ENCODE results near the gene FOXE1. TPM values are rescaled to one million over a fixed set of nuclear protein-coding genes. Genes with fewer than 3 reads are reported as not detected.

Gene FOXE1
- total RNA-seq, 1 experiment from 2014 or later = not detected

- Histone ChIP-seq H3K79me2 (ENCODE audit: low read length) (no peaks in the 10 kb centered on the region), H3K36me3 (ENCODE audit: insufficient read depth, low read length) (no peaks in the 10 kb centered on the region), H3K27me3 (ENCODE audit: low read length) (no peaks in the 10 kb centered on the region), H2AFZ (ENCODE audit: low read length) (no peak overlapping the region), H3K9me3 (ENCODE audit: low read length) (no peaks in the 10 kb centered on the region), H3K9me2 (replicated peaks; ENCODE audit: insufficient read depth, low read length) (no peaks in the 10 kb centered on the region), H3K27ac (ENCODE audit: low read length) (no peak overlapping the region), H4K20me1 (ENCODE audit: insufficient read depth, low read depth, low read length) (no peaks in the 10 kb centered on the region), H3K9ac (ENCODE audit: low read length) (no peak overlapping the region), H3K4me3 (ENCODE audit: low read length) (no peak overlapping the region), H3K4me1 (ENCODE audit: low read length) (no peaks in the 10 kb centered on the region; the same call in 1 of the 2 replicates), H3K4me2 (ENCODE audit: low read depth, low read length, poor library complexity, severe bottlenecking) (no peak overlapping the region)
- no peak for DNase-seq
Observed at GRCh38 chr9:97812247-97812543, 40.8 kb upstream of the FOXE1 start.

- no peak overlapping the region for H3K9ac ChIP-seq (ENCODE audit: low read length)
- H3K79me2 ChIP-seq (ENCODE audit: low read length) = no peaks in the 10 kb centered on the region
- no peaks in the 10 kb centered on the region for H3K9me3 ChIP-seq (ENCODE audit: low read length)
- H3K4me2 ChIP-seq (ENCODE audit: low read depth, low read length, poor library complexity, severe bottlenecking) = no peak overlapping the region
- H3K4me3 ChIP-seq (ENCODE audit: low read length) = no peak overlapping the region
- no peak for DNase-seq
- no peak overlapping the region for H2AFZ ChIP-seq (ENCODE audit: low read length)
- H3K36me3 ChIP-seq (ENCODE audit: insufficient read depth, low read length) = no peaks in the 10 kb centered on the region
- no peaks in the 10 kb centered on the region for H3K9me2 ChIP-seq (replicated peaks; ENCODE audit: insufficient read depth, low read length)
- H3K27ac ChIP-seq (ENCODE audit: low read length) = no peak overlapping the region
- H4K20me1 ChIP-seq (ENCODE audit: insufficient read depth, low read depth, low read length) = no peaks in the 10 kb centered on the region
- no peaks in the 10 kb centered on the region for H3K27me3 ChIP-seq (ENCODE audit: low read length)
- H3K4me1 ChIP-seq (ENCODE audit: low read length) = no peaks in the 10 kb centered on the region; the same call in 1 of the 2 replicates
Observed at GRCh38 chr9:97813072-97813471, 40.0 kb upstream of the FOXE1 start.

GRCh38 chr9:97819735-97820134 is 33.3 kb upstream of the FOXE1 start:
- H3K4me2 ChIP-seq (ENCODE audit: low read depth, low read length, poor library complexity, severe bottlenecking) = no peak overlapping the region
- H3K4me3 ChIP-seq (ENCODE audit: low read length) = no peak overlapping the region
- no peaks in the 10 kb centered on the region for H3K9me3 ChIP-seq (ENCODE audit: low read length)
- no peaks in the 10 kb centered on the region for H4K20me1 ChIP-seq (ENCODE audit: insufficient read depth, low read depth, low read length)
- no peaks in the 10 kb centered on the region for H3K36me3 ChIP-seq (ENCODE audit: insufficient read depth, low read length)
- DNase-seq = no peak
- H3K27ac ChIP-seq (ENCODE audit: low read length) = no peak overlapping the region
- H3K27me3 ChIP-seq (ENCODE audit: low read length) = no peaks in the 10 kb centered on the region
- peaks cover 12% of the 10 kb centered on the region for H3K4me1 ChIP-seq (ENCODE audit: low read length)
- no peaks in the 10 kb centered on the region for H3K79me2 ChIP-seq (ENCODE audit: low read length)
- H3K9me2 ChIP-seq (replicated peaks; ENCODE audit: insufficient read depth, low read length) = no peaks in the 10 kb centered on the region
- H2AFZ ChIP-seq (ENCODE audit: low read length) = no peak overlapping the region
- H3K9ac ChIP-seq (ENCODE audit: low read length) = no peak overlapping the region

GRCh38 chr9:97820373-97820772 is 32.7 kb upstream of the FOXE1 start:
- Histone ChIP-seq H4K20me1 (ENCODE audit: insufficient read depth, low read depth, low read length) (no peaks in the 10 kb centered on the region), H3K4me3 (ENCODE audit: low read length) (no peak overlapping the region), H3K79me2 (ENCODE audit: low read length) (no peaks in the 10 kb centered on the region), H3K9me3 (ENCODE audit: low read length) (no peaks in the 10 kb centered on the region), H3K4me1 (ENCODE audit: low read length) (peaks cover 12% of the 10 kb centered on the region), H3K4me2 (ENCODE audit: low read depth, low read length, poor library complexity, severe bottlenecking) (peak overlapping the region; percentile 17), H3K9me2 (replicated peaks; ENCODE audit: insufficient read depth, low read length) (no peaks in the 10 kb centered on the region), H2AFZ (ENCODE audit: low read length) (no peak overlapping the region), H3K9ac (ENCODE audit: low read length) (no peak overlapping the region), H3K27ac (ENCODE audit: low read length) (no peak overlapping the region), H3K36me3 (ENCODE audit: insufficient read depth, low read length) (no peaks in the 10 kb centered on the region), H3K27me3 (ENCODE audit: low read length) (peaks cover 3% of the 10 kb centered on the region; the same call in 1 of the 2 replicates)
- DNase-seq = no peak

GRCh38 chr9:97830884-97831829 is 21.9 kb upstream of the FOXE1 start:
- peak; percentile 57 for DNase-seq
- Histone ChIP-seq H3K9ac (ENCODE audit: low read length) (no peak overlapping the region), H3K79me2 (ENCODE audit: low read length) (no peaks in the 10 kb centered on the region), H3K4me1 (ENCODE audit: low read length) (peaks cover 34% of the 10 kb centered on the region), H2AFZ (ENCODE audit: low read length) (no peak overlapping the region; the same call in 1 of the 2 replicates), H4K20me1 (ENCODE audit: insufficient read depth, low read depth, low read length) (no peaks in the 10 kb centered on the region), H3K4me2 (ENCODE audit: low read depth, low read length, poor library complexity, severe bottlenecking) (peak overlapping the region; percentile 23), H3K4me3 (ENCODE audit: low read length) (no peak overlapping the region), H3K27ac (ENCODE audit: low read length) (no peak overlapping the region), H3K27me3 (ENCODE audit: low read length) (no peaks in the 10 kb centered on the region), H3K9me2 (replicated peaks; ENCODE audit: insufficient read depth, low read length) (no peaks in the 10 kb centered on the region), H3K9me3 (ENCODE audit: low read length) (no peaks in the 10 kb centered on the region), H3K36me3 (ENCODE audit: insufficient read depth, low read length) (no peaks in the 10 kb centered on the region)

- H3K9me2 ChIP-seq (replicated peaks; ENCODE audit: insufficient read depth, low read length) = no peaks in the 10 kb centered on the region
- H3K27me3 ChIP-seq (ENCODE audit: low read length) = no peaks in the 10 kb centered on the region
- DNase-seq = peak; percentile 67
- peak overlapping the region; percentile 23 for H3K4me2 ChIP-seq (ENCODE audit: low read depth, low read length, poor library complexity, severe bottlenecking)
- H3K4me1 ChIP-seq (ENCODE audit: low read length) = peaks cover 34% of the 10 kb centered on the region
- no peaks in the 10 kb centered on the region for H4K20me1 ChIP-seq (ENCODE audit: insufficient read depth, low read depth, low read length)
- no peak overlapping the region for H3K4me3 ChIP-seq (ENCODE audit: low read length)
- H3K9me3 ChIP-seq (ENCODE audit: low read length) = no peaks in the 10 kb centered on the region
- no peaks in the 10 kb centered on the region for H3K36me3 ChIP-seq (ENCODE audit: insufficient read depth, low read length)
- H3K9ac ChIP-seq (ENCODE audit: low read length) = no peak overlapping the region
- peak overlapping the region; percentile 52; the same call in 1 of the 2 replicates for H3K27ac ChIP-seq (ENCODE audit: low read length)
- H3K79me2 ChIP-seq (ENCODE audit: low read length) = no peaks in the 10 kb centered on the region
- no peak overlapping the region for H2AFZ ChIP-seq (ENCODE audit: low read length)
Observed at GRCh38 chr9:97831843-97832636, 21.0 kb upstream of the FOXE1 start.

- no peaks in the 10 kb centered on the region for H3K9me2 ChIP-seq (replicated peaks; ENCODE audit: insufficient read depth, low read length)
- no peak overlapping the region for H2AFZ ChIP-seq (ENCODE audit: low read length)
- DNase-seq = no peak
- no peaks in the 10 kb centered on the region for H4K20me1 ChIP-seq (ENCODE audit: insufficient read depth, low read depth, low read length)
- H3K79me2 ChIP-seq (ENCODE audit: low read length) = no peaks in the 10 kb centered on the region
- H3K9me3 ChIP-seq (ENCODE audit: low read length) = no peaks in the 10 kb centered on the region
- no peak overlapping the region for H3K4me3 ChIP-seq (ENCODE audit: low read length)
- H3K27ac ChIP-seq (ENCODE audit: low read length) = no peak overlapping the region
- no peaks in the 10 kb centered on the region for H3K27me3 ChIP-seq (ENCODE audit: low read length)
- H3K9ac ChIP-seq (ENCODE audit: low read length) = no peak overlapping the region
- peaks cover 7% of the 10 kb centered on the region for H3K4me1 ChIP-seq (ENCODE audit: low read length)
- H3K36me3 ChIP-seq (ENCODE audit: insufficient read depth, low read length) = no peaks in the 10 kb centered on the region
- H3K4me2 ChIP-seq (ENCODE audit: low read depth, low read length, poor library complexity, severe bottlenecking) = no peak overlapping the region
Observed at GRCh38 chr9:97840521-97840920, 12.5 kb upstream of the FOXE1 start.

GRCh38 chr9:97842960-97843359 is 10.1 kb upstream of the FOXE1 start:
- Histone ChIP-seq H3K4me1 (ENCODE audit: low read length) (peaks cover 7% of the 10 kb centered on the region), H3K79me2 (ENCODE audit: low read length) (no peaks in the 10 kb centered on the region), H3K9ac (ENCODE audit: low read length) (no peak overlapping the region), H3K9me3 (ENCODE audit: low read length) (no peaks in the 10 kb centered on the region), H3K4me3 (ENCODE audit: low read length) (no peak overlapping the region), H2AFZ (ENCODE audit: low read length) (no peak overlapping the region), H3K36me3 (ENCODE audit: insufficient read depth, low read length) (no peaks in the 10 kb centered on the region), H3K9me2 (replicated peaks; ENCODE audit: insufficient read depth, low read length) (no peaks in the 10 kb centered on the region), H3K4me2 (ENCODE audit: low read depth, low read length, poor library complexity, severe bottlenecking) (no peak overlapping the region), H4K20me1 (ENCODE audit: insufficient read depth, low read depth, low read length) (no peaks in the 10 kb centered on the region), H3K27ac (ENCODE audit: low read length) (no peak overlapping the region), H3K27me3 (ENCODE audit: low read length) (no peaks in the 10 kb centered on the region)
- DNase-seq = no peak

Measured in Karpas-422 (cell line).